GM13976 (cell line): ENCODE results near the gene LARP4B.

Source experiments
- DNase-seq: peaks from one replicate; pipeline ENCODE4 v3.0.0; 2012; ENCODE audit warnings: low spot score
- in situ Hi-C: fragments of 300-500 bp; cut with MboI; formaldehyde crosslinking; loops from one replicate; pipeline ENCODE4 v1.12.0; 2022; ENCODE audit warnings: low sequenced_read_pairs, mixed read lengths, inconsistent platforms; ENCODE audit not compliant: unreplicated experiment
- TF ChIP-seq, protein P1 (sequence below): IDR thresholded peaks from 2 replicates; pipeline ENCODE4 v1.5.1; 2012; ENCODE audit warnings: borderline replicate concordance, mild to moderate bottlenecking; ENCODE audit not compliant: insufficient read depth; ENCODE audit errors: extremely low read depth, missing control alignments, control extremely low read depth

Gene LARP4B

DNA sequence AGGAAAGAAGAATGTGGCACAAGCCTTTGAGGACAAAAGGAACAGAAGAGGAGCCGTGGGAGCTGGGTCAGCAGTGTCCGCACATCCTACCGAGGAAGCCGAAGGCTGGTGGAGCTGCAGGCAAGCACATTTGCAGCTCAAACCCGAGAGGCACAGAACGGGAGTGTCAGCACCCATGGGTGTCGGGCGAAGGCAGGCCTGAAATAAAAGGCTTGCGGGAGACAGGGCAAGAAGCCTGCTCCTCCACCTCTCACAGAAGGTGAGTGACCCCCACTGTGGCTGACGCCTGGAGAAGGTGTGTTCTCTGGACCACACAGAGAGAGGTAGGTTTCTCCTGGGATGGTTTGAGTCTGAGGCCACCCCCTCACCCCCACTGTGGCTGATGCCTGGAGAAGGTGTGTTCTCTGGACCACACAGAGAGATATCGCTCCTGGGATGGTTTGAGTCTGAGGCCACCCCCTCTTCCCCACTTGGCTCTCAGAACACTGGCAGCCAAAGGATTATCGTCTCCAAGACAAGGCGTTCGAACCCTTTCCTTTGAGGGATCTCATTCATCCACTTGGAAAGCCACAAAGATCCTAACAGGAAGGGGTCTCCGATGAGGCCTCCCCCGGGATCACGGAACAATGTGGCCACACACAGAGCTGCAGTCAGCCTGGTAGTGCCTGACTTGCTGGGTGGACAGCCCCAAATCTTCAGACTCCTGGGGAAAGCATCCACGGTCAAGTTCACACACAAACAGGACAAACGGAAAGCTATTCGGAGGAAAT, 35.1 kb upstream of the LARP4B start:
- TF ChIP-seq, protein P1, sequence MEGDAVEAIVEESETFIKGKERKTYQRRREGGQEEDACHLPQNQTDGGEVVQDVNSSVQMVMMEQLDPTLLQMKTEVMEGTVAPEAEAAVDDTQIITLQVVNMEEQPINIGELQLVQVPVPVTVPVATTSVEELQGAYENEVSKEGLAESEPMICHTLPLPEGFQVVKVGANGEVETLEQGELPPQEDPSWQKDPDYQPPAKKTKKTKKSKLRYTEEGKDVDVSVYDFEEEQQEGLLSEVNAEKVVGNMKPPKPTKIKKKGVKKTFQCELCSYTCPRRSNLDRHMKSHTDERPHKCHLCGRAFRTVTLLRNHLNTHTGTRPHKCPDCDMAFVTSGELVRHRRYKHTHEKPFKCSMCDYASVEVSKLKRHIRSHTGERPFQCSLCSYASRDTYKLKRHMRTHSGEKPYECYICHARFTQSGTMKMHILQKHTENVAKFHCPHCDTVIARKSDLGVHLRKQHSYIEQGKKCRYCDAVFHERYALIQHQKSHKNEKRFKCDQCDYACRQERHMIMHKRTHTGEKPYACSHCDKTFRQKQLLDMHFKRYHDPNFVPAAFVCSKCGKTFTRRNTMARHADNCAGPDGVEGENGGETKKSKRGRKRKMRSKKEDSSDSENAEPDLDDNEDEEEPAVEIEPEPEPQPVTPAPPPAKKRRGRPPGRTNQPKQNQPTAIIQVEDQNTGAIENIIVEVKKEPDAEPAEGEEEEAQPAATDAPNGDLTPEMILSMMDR, result no peak
- in situ Hi-C loops, result no loop called here
- DNase-seq, result no peak

DNA sequence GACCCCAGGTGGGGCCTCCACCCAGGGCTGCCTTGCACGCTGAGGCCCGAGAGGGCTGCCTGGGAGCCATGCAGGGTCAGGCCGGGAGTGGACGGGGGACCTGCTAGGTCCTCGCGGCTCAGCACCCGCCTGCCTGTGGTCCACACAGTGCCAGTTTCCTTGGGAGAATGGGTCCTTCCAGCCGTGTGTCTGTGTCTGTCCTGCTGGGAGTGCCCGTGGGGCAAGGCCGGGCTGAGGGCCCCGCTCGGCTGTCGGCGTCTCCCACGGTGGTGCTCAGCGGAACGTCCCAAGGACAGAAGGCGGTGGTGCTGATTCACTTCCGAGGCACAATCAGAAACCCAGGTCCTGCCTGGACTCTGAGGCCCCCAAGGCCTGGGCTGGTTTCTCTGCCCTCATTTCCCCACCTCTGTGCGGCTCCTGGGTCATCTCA, 33.5 kb upstream of the LARP4B start:
- DNase-seq, result no peak
- TF ChIP-seq, protein P1, result no peak
- in situ Hi-C loops, result no loop called here

DNA sequence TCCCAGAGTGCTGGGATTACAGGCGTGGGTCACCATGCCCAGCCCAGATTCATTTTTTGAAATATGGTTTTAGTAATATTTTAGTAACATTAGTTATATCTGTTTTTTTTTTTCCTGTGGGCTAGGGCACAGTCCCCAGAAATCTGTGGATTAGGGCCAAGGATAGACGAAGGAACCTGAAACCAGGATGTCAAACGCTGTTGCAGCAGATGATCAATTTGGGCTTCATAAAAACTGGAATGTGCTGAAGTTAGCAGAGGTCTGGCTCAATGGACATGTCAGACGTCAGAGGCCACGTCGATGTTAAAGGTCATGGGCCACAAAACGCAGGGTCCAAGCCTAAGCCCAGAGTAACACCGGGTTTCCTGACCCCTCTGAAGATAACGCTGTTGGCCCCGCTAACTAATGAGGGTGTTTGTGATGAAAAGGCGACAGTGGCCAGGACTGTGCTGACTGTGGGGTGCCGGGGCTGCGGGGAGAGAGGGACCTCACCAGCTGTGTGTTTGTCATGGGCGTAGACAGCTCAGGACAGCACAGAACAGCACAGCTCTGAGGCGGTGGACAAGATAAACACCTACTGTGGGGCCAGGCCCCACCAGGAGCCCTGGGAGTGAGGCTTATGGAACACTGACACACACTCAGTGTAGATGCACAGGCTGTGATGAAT, 32.9 kb upstream of the LARP4B start:
- peak; percentile 23 for DNase-seq
- in situ Hi-C loops, result no loop called here
- TF ChIP-seq, protein P1, result no peak

DNA sequence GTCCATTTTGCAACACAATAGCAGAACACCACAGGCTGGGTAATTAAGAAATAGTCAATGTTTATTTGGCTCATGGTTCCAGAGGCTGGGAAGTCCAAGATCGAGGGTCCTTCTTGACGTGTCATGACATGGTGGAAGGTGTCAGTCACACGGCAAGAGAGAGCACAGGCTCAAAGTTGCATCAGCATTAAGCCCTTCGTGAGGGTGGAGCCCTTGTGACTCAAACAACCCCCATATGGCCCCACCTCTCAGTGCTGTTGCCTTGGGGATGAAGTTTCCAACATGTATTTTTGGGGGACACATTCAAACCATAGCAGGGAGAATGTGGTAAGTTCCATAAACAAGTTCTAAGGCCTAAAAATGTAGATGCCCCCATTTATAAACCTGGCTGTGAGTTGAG, 32.1 kb upstream of the LARP4B start:
- TF ChIP-seq, protein P1, result no peak
- no peak for DNase-seq
- in situ Hi-C loops, result no loop called here

DNA sequence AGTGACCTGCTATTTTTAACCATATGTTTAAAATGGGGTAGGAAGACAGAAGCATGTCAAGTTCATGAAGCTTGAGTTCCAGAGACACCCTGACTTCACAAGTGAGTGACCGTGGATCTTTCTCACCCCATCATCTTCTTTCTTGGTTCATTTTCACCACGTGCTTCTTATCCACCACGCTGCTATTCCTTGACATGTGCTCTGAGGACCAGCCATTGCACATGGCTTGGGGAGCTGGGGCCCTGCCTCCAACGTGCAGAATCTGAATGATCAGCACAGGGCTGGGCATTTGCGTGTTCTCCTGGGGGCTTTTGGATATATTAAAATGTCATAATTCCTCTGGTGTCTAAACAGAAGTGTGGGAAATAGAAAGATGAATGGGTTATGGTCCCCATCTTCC, 31.7 kb upstream of the LARP4B start:
- in situ Hi-C loops, result no loop called here
- TF ChIP-seq, protein P1, result no peak
- no peak for DNase-seq

DNA sequence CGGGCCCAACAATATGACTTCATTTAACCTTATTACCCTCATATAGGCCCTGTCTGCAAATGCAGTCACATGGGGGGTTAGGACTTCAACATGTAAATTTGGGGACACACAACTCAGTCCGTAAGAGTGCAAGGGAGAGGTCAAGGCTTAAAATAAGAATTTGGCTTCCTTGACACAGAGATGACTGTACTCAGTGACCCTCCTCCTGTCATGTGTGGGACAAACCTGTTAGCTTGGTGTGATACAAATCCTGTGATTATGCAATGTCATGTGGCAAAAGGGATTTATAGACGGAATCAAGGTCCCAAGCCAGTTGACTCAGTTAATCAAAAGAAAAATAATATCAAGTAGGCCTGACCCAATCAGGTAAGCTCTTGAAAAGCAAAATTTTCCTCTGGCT, 30.8 kb upstream of the LARP4B start:
- in situ Hi-C loops, result no loop called here
- TF ChIP-seq, protein P1, result no peak
- DNase-seq, result no peak
